Retinal pigment epithelial cell (primary cell): ENCODE results near the gene C17orf67.

Source experiments
- DNase-seq: peaks from one replicate; pipeline ENCODE4 v3.0.0-alpha.2; 2010; ENCODE audit warnings: low read depth
- H3K4me3 ChIP-seq: 2 replicates; pipeline ENCODE4 v1.5.1; 2011; ENCODE audit warnings: mild to moderate bottlenecking, low read length, control low read depth, moderate library complexity
- CTCF ChIP-seq: conservative IDR thresholded peaks from 2 replicates; pipeline ENCODE4 v1.5.1; 2011; ENCODE audit warnings: low read depth, low read length, control low read depth, inconsistent platforms

The C17orf67 gene

GRCh38 chr17:56868716-56869115 is 35.0 kb upstream of the C17orf67 start:
- no peak overlapping the region for H3K4me3 ChIP-seq
- no peak for TF ChIP-seq CTCF
- DNase-seq = no peak

GRCh38 chr17:56867948-56868376 is 34.2 kb upstream of the C17orf67 start:
- DNase-seq = no peak
- TF ChIP-seq CTCF = no peak
- H3K4me3 ChIP-seq = no peak overlapping the region

DNA sequence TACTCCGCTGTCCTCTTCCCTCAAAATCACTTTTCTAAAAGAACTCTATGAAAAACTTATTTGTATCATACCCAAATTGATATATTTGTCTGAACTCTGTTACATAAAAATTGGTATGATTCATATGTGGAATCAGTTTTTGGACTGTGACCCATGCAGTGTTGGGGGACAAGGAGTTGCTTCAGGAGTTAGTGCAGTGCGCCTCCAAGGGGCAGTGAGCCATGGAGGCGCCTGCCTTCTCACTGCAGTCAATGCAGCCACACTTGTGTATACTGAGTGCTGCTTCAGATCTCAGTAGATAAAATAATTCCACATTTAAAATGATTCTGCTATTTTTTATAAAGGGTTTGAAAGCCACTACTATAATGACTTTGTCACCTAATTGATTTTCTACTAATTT is 32.8 kb upstream of the C17orf67 start:
- no peak for DNase-seq
- TF ChIP-seq CTCF = no peak
- no peak overlapping the region for H3K4me3 ChIP-seq

DNA sequence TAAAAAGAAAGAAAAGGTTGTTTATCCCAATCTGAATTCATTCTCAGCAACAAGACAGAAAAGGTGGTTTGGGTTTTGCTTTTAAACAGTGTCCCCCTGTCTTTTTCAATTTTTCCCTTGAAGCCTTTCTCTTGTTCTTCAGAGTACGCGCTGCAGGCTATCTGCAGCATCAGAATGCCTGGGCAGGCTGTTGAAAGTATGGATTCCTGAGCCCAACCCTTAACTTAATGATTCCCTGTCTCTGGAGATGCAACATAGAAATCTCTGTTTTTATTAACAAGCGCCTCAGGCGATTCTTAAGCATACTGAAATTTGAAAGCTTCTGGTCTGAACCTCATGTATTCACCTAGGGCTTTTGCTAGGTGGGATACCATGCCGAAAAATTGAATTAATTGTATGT is 32.4 kb upstream of the C17orf67 start:
- H3K4me3 ChIP-seq = no peak overlapping the region
- DNase-seq = no peak
- no peak for TF ChIP-seq CTCF

DNA sequence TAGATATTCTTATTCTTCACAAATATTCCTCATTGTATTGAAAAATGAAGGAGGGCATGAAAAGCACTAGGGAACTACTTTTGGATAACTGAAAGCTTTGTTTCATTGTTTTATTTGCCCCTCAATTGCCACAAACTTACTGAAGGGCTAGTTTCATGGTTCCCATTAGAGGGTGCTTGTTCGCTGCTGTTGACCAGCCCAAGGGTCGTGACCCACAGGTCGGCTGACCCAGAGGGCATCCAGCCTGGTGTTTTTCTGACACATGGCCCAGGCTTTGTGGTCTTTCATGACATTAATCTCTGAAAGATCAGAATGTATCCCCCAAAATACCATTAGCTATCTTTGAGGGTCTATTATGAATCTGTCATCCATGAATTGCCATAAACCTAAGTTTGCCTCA is 30.3 kb upstream of the C17orf67 start:
- DNase-seq = no peak
- no peak overlapping the region for H3K4me3 ChIP-seq
- TF ChIP-seq CTCF = no peak

- DNase-seq = no peak
Measured at GRCh38 chr17:56861899-56862298, 28.2 kb upstream of the C17orf67 start.

GRCh38 chr17:56851008-56851407 is 17.3 kb upstream of the C17orf67 start:
- DNase-seq = no peak
- no peak overlapping the region for H3K4me3 ChIP-seq
- TF ChIP-seq CTCF = no peak

More at GRCh38 chr17:56861899-56862298, 28.2 kb upstream of the C17orf67 start:
- TF ChIP-seq CTCF = no peak
- no peak overlapping the region for H3K4me3 ChIP-seq
